Measurements from ENCODE around the gene KLHL28. TPM values are rescaled to one million over a fixed set of nuclear protein-coding genes. Genes with fewer than 3 reads are reported as not detected.

Gene KLHL28
- total RNA-seq, 1 donor from 2014 or later: 19.3 TPM

- intact Hi-C loops (cut with micrococcal nuclease): loop anchor here (1.0 to 5.0 kb wide), 4 partner anchors 20 to 242 kb away; a partner anchor contains a TSS
These were observed 1.1 kb downstream of the KLHL28 start for GRCh38 chr14:44960646-44961045.

GRCh38 chr14:44960146-44960545 is 1.6 kb downstream of the KLHL28 start:
- intact Hi-C loops (cut with micrococcal nuclease): loop anchor here (2.0 to 5.0 kb wide), 2 partner anchors 19 to 242 kb away; no protein-coding TSS in a partner anchor

- intact Hi-C loops (cut with micrococcal nuclease): no loop called here
These were observed 2.2 kb downstream of the KLHL28 start for GRCh38 chr14:44959538-44959937.

DNA sequence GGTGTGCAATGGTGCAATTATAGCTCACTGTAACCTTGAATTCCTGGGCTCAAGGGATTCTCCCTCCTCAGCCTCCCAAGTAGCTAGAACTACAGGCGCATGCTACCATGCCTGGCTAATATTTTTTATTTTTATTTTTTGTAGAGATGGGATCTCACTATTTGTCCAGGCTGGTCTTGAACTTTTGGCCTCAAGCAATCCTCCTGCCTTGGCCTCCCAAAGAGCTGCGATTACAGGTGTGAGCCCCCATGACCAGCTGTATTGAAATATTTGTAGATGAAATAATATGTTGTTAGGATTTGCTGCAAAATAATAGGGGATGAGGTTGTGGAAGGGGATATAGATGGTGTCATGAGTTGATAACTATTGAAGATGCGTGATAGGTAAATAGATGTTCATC is 4.9 kb downstream of the KLHL28 start:
- intact Hi-C loops (cut with micrococcal nuclease): no loop called here

- intact Hi-C loops (cut with micrococcal nuclease): no loop called here
These were observed 6.2 kb downstream of the KLHL28 start for GRCh38 chr14:44955528-44955927.

DNA sequence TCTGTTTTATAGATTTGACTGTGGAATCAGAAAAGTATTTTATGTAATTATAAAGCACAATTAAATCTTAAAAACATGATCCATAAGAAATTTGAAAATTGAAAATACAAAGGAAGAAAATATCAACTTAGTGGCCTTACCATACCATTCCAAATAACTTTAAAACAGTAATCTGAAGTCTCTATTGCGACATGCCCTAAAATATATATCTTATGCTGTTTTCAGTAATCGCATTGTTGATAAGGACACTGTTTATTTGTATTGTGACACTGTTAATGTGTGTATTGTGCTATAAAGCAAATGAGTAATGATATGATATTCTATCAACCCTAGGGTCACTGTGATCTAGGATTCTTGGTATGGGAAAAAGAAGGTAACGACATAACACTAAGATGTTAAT is 7.0 kb downstream of the KLHL28 start:
- intact Hi-C loops (cut with micrococcal nuclease): no loop called here

DNA sequence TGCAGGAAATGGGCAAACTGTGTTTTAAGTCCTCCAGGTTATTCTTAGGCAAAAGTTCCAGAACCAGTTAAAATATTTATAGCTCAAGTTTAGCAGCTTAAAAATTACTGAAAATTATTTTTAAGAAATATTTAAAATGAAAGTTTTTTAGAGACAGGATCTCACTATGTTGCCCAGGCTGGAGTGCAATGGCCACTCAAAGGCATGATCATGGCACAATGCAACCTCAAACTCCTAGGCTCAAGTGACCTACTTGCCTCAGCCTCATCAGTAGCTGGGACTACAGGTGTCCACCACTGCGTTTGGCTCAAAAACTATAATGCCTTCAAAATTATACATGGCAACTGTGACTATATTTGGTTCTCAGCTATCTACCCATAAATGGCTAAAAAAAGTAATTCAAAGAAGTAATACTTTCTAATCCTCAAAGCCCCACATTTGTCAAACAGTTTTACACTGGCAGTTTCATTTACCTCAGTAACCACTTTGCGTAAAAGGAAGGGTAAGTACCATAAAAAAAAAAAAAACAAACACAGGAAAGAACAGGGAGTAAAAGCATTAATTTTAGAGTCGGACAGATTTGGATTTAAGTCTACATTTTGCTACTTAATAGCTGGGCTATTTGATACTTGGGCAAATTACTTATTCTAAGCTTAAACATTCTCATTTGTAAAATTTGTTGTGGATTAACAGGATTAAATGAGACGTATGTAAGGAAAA is 9.2 kb downstream of the KLHL28 start:
- intact Hi-C loops (cut with micrococcal nuclease): no loop called here

DNA sequence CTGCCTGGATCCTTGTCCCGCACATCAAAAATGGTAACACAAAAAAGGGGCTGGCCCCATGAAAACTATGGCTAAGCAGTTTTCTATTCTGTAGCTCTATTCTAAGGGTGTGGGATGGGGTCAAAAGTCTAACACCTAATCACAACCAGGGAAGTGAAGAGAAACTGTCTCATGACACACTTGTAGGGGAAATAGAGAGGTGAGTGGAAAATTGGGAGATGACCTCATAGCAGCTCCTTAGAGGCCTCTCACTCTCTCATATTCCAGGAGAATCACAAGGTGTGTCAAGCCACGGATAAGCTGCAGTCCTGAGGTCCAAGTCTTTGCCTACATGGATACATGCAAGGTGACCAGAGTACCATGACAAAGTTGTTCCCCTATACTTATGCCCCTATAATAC is 10.7 kb downstream of the KLHL28 start:
- intact Hi-C loops (cut with micrococcal nuclease): no loop called here

GRCh38 chr14:44945264-44945663 is 16.5 kb downstream of the KLHL28 start:
- intact Hi-C loops (cut with micrococcal nuclease): no loop called here

GRCh38 chr14:44944107-44944506 is 17.6 kb downstream of the KLHL28 start:
- intact Hi-C loops (cut with micrococcal nuclease): no loop called here

DNA sequence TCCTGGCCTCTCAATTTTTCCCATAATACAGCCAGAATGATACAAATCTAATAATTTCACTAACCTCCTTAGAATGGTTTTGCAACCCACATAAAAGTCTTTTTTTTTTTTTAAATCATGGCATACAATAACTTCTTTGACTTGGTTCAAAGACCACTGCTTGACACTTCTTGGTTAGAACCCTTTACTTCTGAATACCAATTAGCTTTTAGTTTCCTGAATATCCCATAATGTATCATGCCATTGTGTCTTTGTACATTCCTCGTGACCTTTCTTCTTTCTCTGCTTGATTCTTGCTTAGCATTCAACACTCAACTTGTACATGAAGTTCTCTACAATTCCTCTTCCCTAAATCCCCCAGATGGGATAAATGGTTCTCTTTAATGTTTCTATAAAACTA is 19.3 kb downstream of the KLHL28 start:
- intact Hi-C loops (cut with micrococcal nuclease): no loop called here

GRCh38 chr14:44941591-44941990 is 20.2 kb downstream of the KLHL28 start:
- intact Hi-C loops (cut with micrococcal nuclease): loop anchor here (2.0 kb wide), 1 partner anchor 19 kb away; the partner anchor contains the start of gene KLHL28

- intact Hi-C loops (cut with micrococcal nuclease): loop anchor here (2.0 kb wide), 1 partner anchor 20 kb away; the partner anchor contains the start of gene KLHL28
These were observed 20.8 kb downstream of the KLHL28 start for GRCh38 chr14:44940944-44941343.

- intact Hi-C loops (cut with micrococcal nuclease): loop anchor here (2.0 kb wide), 1 partner anchor 21 kb away; the partner anchor contains the start of gene KLHL28
These were observed 21.5 kb downstream of the KLHL28 start for GRCh38 chr14:44940211-44940610.

DNA sequence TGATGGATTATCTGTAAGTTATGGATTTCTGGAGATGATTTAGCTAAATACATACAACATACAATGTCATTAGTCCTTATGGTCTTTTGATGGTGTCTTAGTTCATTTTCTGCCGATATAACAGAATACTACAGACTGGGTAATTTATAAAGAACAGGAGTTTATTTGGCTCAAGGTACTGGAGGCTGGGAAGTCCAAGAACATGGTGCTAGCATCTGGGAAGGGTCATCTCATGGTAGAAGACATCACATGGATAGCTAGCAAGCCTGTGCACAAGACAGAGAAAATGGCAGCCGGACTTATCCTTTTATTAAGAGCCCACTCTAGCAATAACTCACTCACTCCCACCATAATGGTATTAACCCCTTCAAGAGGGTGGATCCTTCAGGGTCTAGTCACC is 24.2 kb downstream of the KLHL28 start:
- intact Hi-C loops (cut with micrococcal nuclease): no loop called here

- intact Hi-C loops (cut with micrococcal nuclease): no loop called here
These were observed 26.6 kb downstream of the KLHL28 start for GRCh38 chr14:44935155-44935554.

- intact Hi-C loops (cut with micrococcal nuclease): no loop called here
These were observed 33.0 kb downstream of the KLHL28 start for GRCh38 chr14:44928793-44929192.

DNA sequence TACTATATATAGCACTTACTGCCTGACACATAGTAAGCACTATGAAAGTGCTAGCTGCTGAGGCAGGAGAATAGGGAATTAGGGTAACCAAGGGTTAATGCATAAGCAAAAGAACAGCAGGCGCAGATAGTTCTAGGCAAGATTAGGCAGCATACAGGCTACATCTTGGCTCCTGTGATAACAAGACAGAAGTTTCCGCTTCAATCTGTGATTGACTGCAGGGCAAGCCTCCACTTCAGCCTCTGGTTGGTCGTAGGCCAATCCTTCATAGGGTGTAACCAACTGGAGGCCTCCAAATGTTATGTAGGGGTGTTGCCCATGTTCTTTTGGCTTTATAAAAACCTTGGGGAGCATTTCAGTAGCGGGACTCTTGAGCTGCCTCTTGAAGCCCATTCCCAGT is 46.9 kb downstream of the KLHL28 start:
- intact Hi-C loops (cut with micrococcal nuclease): loop anchor here (5.0 kb wide), 2 partner anchors 167 to 337 kb away; partner anchors contain the start of genes MIS18BP1 and PRPF39

GRCh38 chr14:44912041-44912869 is 49.5 kb downstream of the KLHL28 start:
- intact Hi-C loops (cut with micrococcal nuclease): loop anchor here (2.0 to 5.0 kb wide), 3 partner anchors 170 to 340 kb away; partner anchors contain the start of genes FANCM, FKBP3, MIS18BP1 and PRPF39

DNA sequence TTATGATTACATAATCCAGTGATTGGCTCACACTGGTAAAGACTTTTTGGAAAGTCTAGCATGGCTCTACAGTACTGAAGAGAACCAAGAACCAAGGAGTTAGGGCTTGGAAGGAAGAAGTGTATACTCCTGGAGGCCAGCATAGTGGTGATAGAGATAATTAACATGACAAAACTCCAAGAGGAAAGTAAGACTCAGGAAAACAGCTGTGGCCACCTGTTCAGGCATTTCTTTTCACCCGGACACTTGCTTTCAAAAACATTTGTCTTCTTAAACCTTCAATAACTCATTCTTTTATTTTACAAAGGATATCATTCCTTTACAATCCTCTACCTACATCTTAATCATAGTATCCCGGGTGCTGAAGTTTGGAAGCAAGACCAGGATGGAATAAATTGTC is 50.9 kb downstream of the KLHL28 start:
- intact Hi-C loops (cut with micrococcal nuclease): loop anchor here (1.0 to 5.0 kb wide), 3 partner anchors 14 to 341 kb away; partner anchors contain the start of genes MIS18BP1 and PRPF39

- intact Hi-C loops (cut with micrococcal nuclease): no loop called here
These were observed 60.1 kb downstream of the KLHL28 start for GRCh38 chr14:44901696-44902095.

GRCh38 chr14:44898551-44898950 is 63.2 kb downstream of the KLHL28 start:
- intact Hi-C loops (cut with micrococcal nuclease): no loop called here

Data from T-helper 1 cell treated with Interleukin-12 subunit alpha and Interleukin-12 subunit beta and Interleukin-4 antibody, amounts not matched to agents 30 ng/mL and 1 ng/mL, for 36 hours (primary cell).